T-helper 1 cell treated with Interleukin-12 subunit alpha and Interleukin-12 subunit beta and Interleukin-4 antibody, amounts not matched to agents 30 μg/mL and 1 μg/mL, for 36 hours (primary cell): ENCODE measurements around the gene ZNF750.
A peak's percentile ranks its signal among the peaks of the same experiment; 100 is the strongest.

Source experiments
- H3K27ac Mint-ChIP-seq: one replicate; pipeline ENCODE4 v1.8.0; 2021; ENCODE audit warnings: mild to moderate bottlenecking, mixed read lengths
- H3K27me3 Mint-ChIP-seq: one replicate; pipeline ENCODE4 v1.8.0; 2021; ENCODE audit warnings: low read depth, mixed read lengths
- H3K36me3 Mint-ChIP-seq: one replicate; pipeline ENCODE4 v1.8.0; 2021; ENCODE audit warnings: low read depth, mixed read lengths
- H3K4me1 Mint-ChIP-seq: one replicate; pipeline ENCODE4 v1.8.0; 2021; ENCODE audit warnings: low read depth, mixed read lengths
- H3K4me3 Mint-ChIP-seq: one replicate; pipeline ENCODE4 v1.8.0; 2021; ENCODE audit warnings: mild to moderate bottlenecking, moderate library complexity, mixed read lengths
- H3K9me3 Mint-ChIP-seq: one replicate; pipeline ENCODE4 v1.8.0; 2021; ENCODE audit warnings: mixed read lengths

ZNF750 gene

GRCh38 chr17:82839617-82840292, at the start of gene ZNF750:
Gene ZNF750 (minus strand): TSS chr17:82840022. CDS start chr17:82832454, 7,568 bp downstream.
- Mint-ChIP-seq H3K4me3 (no peak within 1 kb of the TSS), H3K4me1 (peaks cover 9% of the 10 kb centered on the region), H3K9me3 (no peaks in the 10 kb centered on the region), H3K27me3 (no peaks in the 10 kb centered on the region), H3K27ac (no peak within 1 kb of the TSS), H3K36me3 (no peaks in the 10 kb centered on the region)

GRCh38 chr17:82888583-82889495, 49.0 kb upstream of the ZNF750 start:
- Mint-ChIP-seq H3K4me1 (peaks cover 51% of the 10 kb centered on the region), H3K27ac (no peak overlapping the region)

GRCh38 chr17:82887255-82888164, 47.7 kb upstream of the ZNF750 start:
- peaks cover 54% of the 10 kb centered on the region for H3K4me1 Mint-ChIP-seq

More at GRCh38 chr17:82888583-82889495, 49.0 kb upstream of the ZNF750 start:
- Mint-ChIP-seq H3K27me3 (no peaks in the 10 kb centered on the region), H3K36me3 (peaks cover 29% of the 10 kb centered on the region), H3K4me3 (no peak overlapping the region), H3K9me3 (no peaks in the 10 kb centered on the region)

GRCh38 chr17:82884970-82885353, 45.1 kb upstream of the ZNF750 start:
- Mint-ChIP-seq H3K4me3 (peak overlapping the region; percentile 77), H3K4me1 (peaks cover 65% of the 10 kb centered on the region), H3K27ac (peak overlapping the region; percentile 94), H3K27me3 (no peaks in the 10 kb centered on the region), H3K9me3 (no peaks in the 10 kb centered on the region), H3K36me3 (peaks cover 34% of the 10 kb centered on the region)

More at GRCh38 chr17:82887255-82888164, 47.7 kb upstream of the ZNF750 start:
- H3K9me3 Mint-ChIP-seq = no peaks in the 10 kb centered on the region
- peak overlapping the region; percentile 60 for H3K27ac Mint-ChIP-seq
- H3K36me3 Mint-ChIP-seq = peaks cover 30% of the 10 kb centered on the region
- H3K4me3 Mint-ChIP-seq = no peak overlapping the region
- no peaks in the 10 kb centered on the region for H3K27me3 Mint-ChIP-seq

GRCh38 chr17:82884341-82884969, 44.6 kb upstream of the ZNF750 start:
- H3K27ac Mint-ChIP-seq = peak overlapping the region; percentile 94
- H3K4me1 Mint-ChIP-seq = peaks cover 67% of the 10 kb centered on the region
- no peaks in the 10 kb centered on the region for H3K27me3 Mint-ChIP-seq
- no peaks in the 10 kb centered on the region for H3K9me3 Mint-ChIP-seq
- H3K4me3 Mint-ChIP-seq = peak overlapping the region; percentile 77
- peaks cover 39% of the 10 kb centered on the region for H3K36me3 Mint-ChIP-seq

- Mint-ChIP-seq H3K36me3 (peaks cover 47% of the 10 kb centered on the region), H3K4me1 (peaks cover 76% of the 10 kb centered on the region)
Observed at GRCh38 chr17:82883419-82884031, 43.7 kb upstream of the ZNF750 start.

GRCh38 chr17:82882715-82883418, 43.0 kb upstream of the ZNF750 start:
- peak overlapping the region; percentile 86 for H3K27ac Mint-ChIP-seq
- no peaks in the 10 kb centered on the region for H3K27me3 Mint-ChIP-seq
- peak overlapping the region; percentile 75 for H3K4me3 Mint-ChIP-seq
- H3K9me3 Mint-ChIP-seq = no peaks in the 10 kb centered on the region
- H3K36me3 Mint-ChIP-seq = peaks cover 50% of the 10 kb centered on the region
- H3K4me1 Mint-ChIP-seq = peaks cover 78% of the 10 kb centered on the region

More at GRCh38 chr17:82883419-82884031, 43.7 kb upstream of the ZNF750 start:
- H3K9me3 Mint-ChIP-seq = no peaks in the 10 kb centered on the region
- H3K27me3 Mint-ChIP-seq = no peaks in the 10 kb centered on the region
- peak overlapping the region; percentile 36 for H3K4me3 Mint-ChIP-seq
- peak overlapping the region; percentile 94 for H3K27ac Mint-ChIP-seq

GRCh38 chr17:82881900-82882714, 42.3 kb upstream of the ZNF750 start:
- peaks cover 76% of the 10 kb centered on the region for H3K4me1 Mint-ChIP-seq
- peak overlapping the region; percentile 75 for H3K4me3 Mint-ChIP-seq
- H3K9me3 Mint-ChIP-seq = no peaks in the 10 kb centered on the region
- peak overlapping the region; percentile 86 for H3K27ac Mint-ChIP-seq
- H3K27me3 Mint-ChIP-seq = no peaks in the 10 kb centered on the region
- H3K36me3 Mint-ChIP-seq = peaks cover 42% of the 10 kb centered on the region

- Mint-ChIP-seq H3K4me1 (peaks cover 78% of the 10 kb centered on the region), H3K36me3 (peaks cover 40% of the 10 kb centered on the region), H3K9me3 (no peaks in the 10 kb centered on the region), H3K4me3 (peak overlapping the region; percentile 75), H3K27me3 (no peaks in the 10 kb centered on the region), H3K27ac (peak overlapping the region; percentile 55)
Observed at GRCh38 chr17:82881324-82881823, 41.6 kb upstream of the ZNF750 start.

GRCh38 chr17:82880620-82881323, 41.0 kb upstream of the ZNF750 start:
- Mint-ChIP-seq H3K27ac (peak overlapping the region; percentile 27), H3K27me3 (no peaks in the 10 kb centered on the region), H3K9me3 (no peaks in the 10 kb centered on the region), H3K4me1 (peaks cover 76% of the 10 kb centered on the region), H3K4me3 (no peak overlapping the region), H3K36me3 (peaks cover 36% of the 10 kb centered on the region)

GRCh38 chr17:82879241-82879640, 39.4 kb upstream of the ZNF750 start:
- H3K27ac Mint-ChIP-seq = no peak overlapping the region

GRCh38 chr17:82878527-82878926, 38.7 kb upstream of the ZNF750 start:
- Mint-ChIP-seq H3K36me3 (peaks cover 31% of the 10 kb centered on the region), H3K4me3 (no peak overlapping the region), H3K9me3 (no peaks in the 10 kb centered on the region), H3K27me3 (no peaks in the 10 kb centered on the region), H3K4me1 (peaks cover 57% of the 10 kb centered on the region), H3K27ac (no peak overlapping the region)

More at GRCh38 chr17:82879241-82879640, 39.4 kb upstream of the ZNF750 start:
- H3K9me3 Mint-ChIP-seq = no peaks in the 10 kb centered on the region
- peaks cover 34% of the 10 kb centered on the region for H3K36me3 Mint-ChIP-seq
- H3K27me3 Mint-ChIP-seq = no peaks in the 10 kb centered on the region
- H3K4me3 Mint-ChIP-seq = no peak overlapping the region
- H3K4me1 Mint-ChIP-seq = peaks cover 64% of the 10 kb centered on the region
